HCT116 (cell line): Measurements from ENCODE around the gene CD44. TPM values are rescaled to one million over a fixed set of nuclear protein-coding genes. Genes with fewer than 3 reads are reported as not detected.

Experiments used
- ATAC-seq: fragments of 200-7000 bp; cut with Tn5 transposase; 2 replicates; pipeline ENCODE4 v1.9.1; 2020; ENCODE audit warnings: mild to moderate bottlenecking, moderate library complexity
- BruUV-seq: library from RNA; stranded (reverse); fragments of 400-500 nt; replicated peaks from 2 replicates; lab custom pipeline; 2021; lab: Mats Ljungman, UMichigan
- CTCF ChIA-PET: fragments of 300-600 bp; sonication (Branson Sonifier 250); formaldehyde crosslinking; loops from one replicate; lab custom pipeline; 2021; ENCODE audit warnings: antibody characterized with exemption; lab: Charles Lee
- POLR2A ChIA-PET: fragments of 300-600, 350-600 bp; sonication (Branson Sonifier 250); formaldehyde crosslinking; loops from one replicate; lab custom pipeline; 2021; ENCODE audit warnings: antibody characterized with exemption; lab: Charles Lee
- RAD21 ChIA-PET, 2 experiments: fragments of 300-600 bp; sonication (Branson Sonifier 250); formaldehyde crosslinking; loops; one replicate each; lab custom pipeline; 2023; ENCODE audit warnings: low total read pairs in 2 of 2; ENCODE audit not compliant: uncharacterized antibody in 2 of 2, unreplicated experiment in 2 of 2, low non-redundant PET in 1 of 2; lab: Charles Lee
- DNase-seq: peaks from one replicate; pipeline ENCODE4 v3.0.0-alpha.2; 2010; ENCODE audit warnings: low read depth, low spot score
- H2AFZ ChIP-seq: fragments of 200-600 bp; shearing (Covaris generic), sonication (generic); 2 replicates; pipeline ENCODE4 v1.6.1; 2017; ENCODE audit warnings: low read depth, mixed run types, mixed read lengths, antibody characterized with exemption, low read length; ENCODE audit not compliant: poor library complexity, severe bottlenecking
- H3K27ac ChIP-seq: 2 replicates; pipeline ENCODE4 v1.5.1; 2012; ENCODE audit warnings: low read depth, low read length
- H3K27me3 ChIP-seq: fragments of 200-600 bp; sonication (generic); 2 replicates; pipeline ENCODE4 v1.6.1; 2016; ENCODE audit warnings: mixed run types, low read length, mixed read lengths; ENCODE audit not compliant: insufficient read depth
- H3K36me3 ChIP-seq, 2 experiments: fragments of 200-500 bp in 1 of 2; fragments of 200-600 bp in 1 of 2; sonication (Bioruptor generic) in 1 of 2; sonication (generic) in 1 of 2; 2 replicates each; pipeline versions ENCODE4 v1.5.1 to v1.6.1; 2014 to 2016; ENCODE audit warnings: low read length in 2 of 2, inconsistent platforms in 1 of 2, mixed read lengths in 1 of 2, mixed run types in 1 of 2; ENCODE audit not compliant: insufficient read depth in 2 of 2, control insufficient read depth in 1 of 2
- H3K4me1 ChIP-seq, 2 experiments: fragments of 200-600 bp in 1 of 2; sonication (generic) in 1 of 2; 2 replicates each; pipeline versions ENCODE4 v1.5.1 to v1.6.1; 2012 to 2017; ENCODE audit warnings: low read length in 2 of 2, inconsistent platforms in 1 of 2, mild to moderate bottlenecking in 1 of 2, mixed read lengths in 1 of 2, mixed run types in 1 of 2, moderate library complexity in 1 of 2; ENCODE audit not compliant: insufficient read depth in 2 of 2, control insufficient read depth in 1 of 2
- H3K4me2 ChIP-seq: fragments of 200-600 bp; sonication (generic); 2 replicates; pipeline ENCODE4 v1.6.1; 2017; ENCODE audit warnings: mixed run types, low read length, mixed read lengths
- H3K4me3 ChIP-seq, 2 experiments: fragments of 200-600 bp in 1 of 2; sonication (generic) in 1 of 2; replicated peaks in 1 of 2; 2 replicates each; pipeline ENCODE4 v1.5.1; 2011 to 2016; ENCODE audit warnings: low read length in 2 of 2, control low read depth in 1 of 2, low read depth in 1 of 2, mild to moderate bottlenecking in 1 of 2, mixed read lengths in 1 of 2, mixed run types in 1 of 2
- H3K79me2 ChIP-seq: fragments of 200-600 bp; sonication (generic); 2 replicates; pipeline ENCODE4 v1.6.1; 2017; ENCODE audit warnings: mild to moderate bottlenecking, mixed run types, low read length, moderate library complexity, mixed read lengths; ENCODE audit not compliant: insufficient read depth
- H3K9ac ChIP-seq: fragments of 200-600 bp; sonication (generic); 2 replicates; pipeline ENCODE4 v1.6.1; 2016; ENCODE audit warnings: low read length, mixed read lengths
- H3K9me2 ChIP-seq: fragments of 200-600 bp; sonication (generic), shearing (Covaris generic); 2 replicates; pipeline ENCODE4 v1.6.1; 2017; ENCODE audit warnings: mixed run types, mild to moderate bottlenecking, moderate library complexity; ENCODE audit not compliant: insufficient read depth
- H3K9me3 ChIP-seq, 2 experiments: fragments of 200-500 bp in 1 of 2; fragments of 200-600 bp in 1 of 2; sonication (Bioruptor generic) in 1 of 2; sonication (generic) in 1 of 2; 2 replicates each; pipeline ENCODE4 v1.6.1; 2014 to 2017; ENCODE audit warnings: low read length in 2 of 2, mixed read lengths in 2 of 2, inconsistent platforms in 1 of 2, low read depth in 1 of 2, mild to moderate bottlenecking in 1 of 2, mixed run types in 1 of 2, moderate library complexity in 1 of 2; ENCODE audit not compliant: control insufficient read depth in 1 of 2, insufficient read depth in 1 of 2
- H4K20me1 ChIP-seq: fragments of 200-600 bp; sonication (generic), shearing (Covaris generic); 2 replicates; pipeline ENCODE4 v1.6.1; 2017; ENCODE audit warnings: mixed run types, mild to moderate bottlenecking, moderate library complexity; ENCODE audit not compliant: insufficient read depth
- CEBPB ChIP-seq: IDR thresholded peaks from 2 replicates; pipeline ENCODE4 v1.6.1; 2012; ENCODE audit warnings: low read depth
- EGR1 ChIP-seq: IDR thresholded peaks from 2 replicates; pipeline ENCODE4 v1.6.1; 2012; ENCODE audit warnings: low read depth
- ELF1 ChIP-seq: IDR thresholded peaks from 2 replicates; pipeline ENCODE4 v1.6.1; 2012; ENCODE audit warnings: low read depth, borderline replicate concordance
- EZH2 ChIP-seq: fragments of 200-600 bp; sonication (generic); IDR thresholded peaks from 2 replicates; pipeline ENCODE4 v1.6.1; 2017; ENCODE audit warnings: antibody characterized with exemption, mixed run types
- EZH2phosphoT487 ChIP-seq: fragments of 200-600 bp; IDR thresholded peaks from 2 replicates; pipeline ENCODE4 v1.6.1; 2018; ENCODE audit warnings: antibody characterized with exemption, borderline replicate concordance
- FOSL1 ChIP-seq: IDR thresholded peaks from 2 replicates; pipeline ENCODE4 v1.6.1; 2012; ENCODE audit warnings: low read depth
- JUND ChIP-seq: IDR thresholded peaks from 2 replicates; pipeline ENCODE4 v1.6.1; 2012
- POLR2A ChIP-seq: IDR thresholded peaks from 2 replicates; pipeline ENCODE4 v1.7.0; 2011; ENCODE audit warnings: borderline replicate concordance; ENCODE audit not compliant: insufficient read depth, insufficient read length; ENCODE audit errors: extremely low read depth
- POLR2AphosphoS5 ChIP-seq: IDR thresholded peaks from 2 replicates; pipeline ENCODE4 v1.6.1; 2011; ENCODE audit warnings: mild to moderate bottlenecking, low read depth, low read length, moderate library complexity
- RAD21 ChIP-seq: IDR thresholded peaks from 2 replicates; pipeline ENCODE4 v1.6.1; 2012; ENCODE audit warnings: low read depth, mild to moderate bottlenecking
- SIN3A ChIP-seq: IDR thresholded peaks from 2 replicates; pipeline ENCODE4 v1.6.1; 2012; ENCODE audit warnings: low read depth
- SRF ChIP-seq: IDR thresholded peaks from 2 replicates; pipeline ENCODE4 v1.6.1; 2012; ENCODE audit warnings: low read depth
- YY1 ChIP-seq: IDR thresholded peaks from 2 replicates; pipeline ENCODE4 v1.6.1; 2011; ENCODE audit warnings: low read length, low read depth, moderate library complexity, mild to moderate bottlenecking; ENCODE audit not compliant: insufficient replicate concordance; ENCODE audit errors: extremely low read depth
- ZFX ChIP-seq: fragments of 450-650 bp; IDR thresholded peaks from 2 replicates; pipeline ENCODE4 v1.6.1; 2017
- ZNF274 ChIP-seq: fragments of 200-500 bp; sonication (Bioruptor generic); IDR thresholded peaks from 2 replicates; pipeline ENCODE4 v1.6.1; 2014; ENCODE audit warnings: mild to moderate bottlenecking, low read depth, low read length, inconsistent platforms
- intact Hi-C: fragments of 100-400 bp; cut with micrococcal nuclease; formaldehyde crosslinking; loops from 2 replicates; pipeline ENCODE4 v1.10.0; 2022
- total RNA-seq: library from RNA; stranded (reverse); gene quantifications from one replicate; pipeline ENCODE4 v1.2.1, GENCODE V29; 2021; ENCODE audit not compliant: unreplicated experiment
- TF ChIP-seq, protein P1 (sequence below), 3 experiments: fragments of 200-600 bp in 1 of 3; sonication (generic) in 1 of 3; IDR thresholded peaks in 2 of 3; conservative IDR thresholded peaks in 1 of 3; 2 replicates each; pipeline ENCODE4 v1.5.1; 2012 to 2017; ENCODE audit warnings: low read depth in 2 of 3, low read length in 2 of 3, antibody characterized with exemption in 1 of 3, borderline replicate concordance in 1 of 3, control low read depth in 1 of 3, mild to moderate bottlenecking in 1 of 3, mixed read lengths in 1 of 3, mixed run types in 1 of 3, moderate library complexity in 1 of 3; ENCODE audit not compliant: insufficient read depth in 1 of 3
- TF ChIP-seq, protein P2 (sequence below): IDR thresholded peaks from 2 replicates; pipeline ENCODE4 v1.6.1; 2012; ENCODE audit warnings: low read depth
- TF ChIP-seq, protein P3 (sequence below): IDR thresholded peaks from 2 replicates; pipeline ENCODE4 v1.6.1; 2012
- TF ChIP-seq, protein P4 (sequence below): IDR thresholded peaks from 2 replicates; pipeline ENCODE4 v1.6.1; 2011; ENCODE audit warnings: mild to moderate bottlenecking, low read length, moderate library complexity; ENCODE audit not compliant: insufficient replicate concordance; ENCODE audit errors: extremely low read depth

Gene CD44
- total RNA-seq, 1 experiment from 2014 or later, result 742 TPM

DNA sequence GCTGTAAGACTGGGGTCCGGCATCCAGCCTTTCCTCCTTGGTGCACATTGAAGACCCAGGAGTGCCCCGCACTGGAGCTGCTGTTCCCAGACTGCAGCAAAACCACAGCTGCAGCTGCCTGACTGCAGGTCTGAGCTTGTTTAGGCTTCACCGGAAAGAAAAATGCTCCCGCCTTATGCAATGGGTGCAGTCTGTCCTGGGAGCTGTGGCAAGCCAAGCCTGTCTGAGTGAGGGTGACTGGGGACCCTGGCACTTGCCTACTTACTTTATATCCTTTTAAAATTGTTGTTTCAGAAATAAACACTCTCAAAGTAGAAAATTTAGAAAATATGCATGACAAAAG lies 23.3 kb upstream of the CD44 start:
- H3K4me1 ChIP-seq, result peaks cover 0 to 17% of the 10 kb centered on the region in 2 experiments; a peak in 1 of 4 replicates
- no peaks in the 10 kb centered on the region for H3K36me3 ChIP-seq
- RAD21 ChIA-PET, result no interaction called here
- POLR2A ChIA-PET, result no interaction called here
- H3K27ac ChIP-seq, result no peak overlapping the region
- H3K4me3 ChIP-seq, result no peak overlapping the region
- no peak overlapping the region for H3K4me2 ChIP-seq
- no peak overlapping the region for H3K9ac ChIP-seq
- no peaks in the 10 kb centered on the region for H3K9me2 ChIP-seq
- ATAC-seq (no peak), DNase-seq (no peak)
- no peaks in the 10 kb centered on the region for H3K79me2 ChIP-seq
- H3K9me3 ChIP-seq, result no peaks in the 10 kb centered on the region
- intact Hi-C loops, result no loop called here
- CTCF ChIA-PET, result no interaction called here
- no peaks in the 10 kb centered on the region for H3K27me3 ChIP-seq
- H4K20me1 ChIP-seq, result no peaks in the 10 kb centered on the region
- TF ChIP-seq ELF1 (no peak), FOSL1 (no peak), SRF (no peak), ZFX (no peak), CEBPB (no peak), ZNF274 (no peak), EZH2 (no peak), POLR2A (no peak), EGR1 (no peak), EZH2phosphoT487 (no peak), SIN3A (no peak), POLR2AphosphoS5 (no peak), RAD21 (no peak), JUND (no peak), YY1 (no peak)
- TF ChIP-seq, protein P1, sequence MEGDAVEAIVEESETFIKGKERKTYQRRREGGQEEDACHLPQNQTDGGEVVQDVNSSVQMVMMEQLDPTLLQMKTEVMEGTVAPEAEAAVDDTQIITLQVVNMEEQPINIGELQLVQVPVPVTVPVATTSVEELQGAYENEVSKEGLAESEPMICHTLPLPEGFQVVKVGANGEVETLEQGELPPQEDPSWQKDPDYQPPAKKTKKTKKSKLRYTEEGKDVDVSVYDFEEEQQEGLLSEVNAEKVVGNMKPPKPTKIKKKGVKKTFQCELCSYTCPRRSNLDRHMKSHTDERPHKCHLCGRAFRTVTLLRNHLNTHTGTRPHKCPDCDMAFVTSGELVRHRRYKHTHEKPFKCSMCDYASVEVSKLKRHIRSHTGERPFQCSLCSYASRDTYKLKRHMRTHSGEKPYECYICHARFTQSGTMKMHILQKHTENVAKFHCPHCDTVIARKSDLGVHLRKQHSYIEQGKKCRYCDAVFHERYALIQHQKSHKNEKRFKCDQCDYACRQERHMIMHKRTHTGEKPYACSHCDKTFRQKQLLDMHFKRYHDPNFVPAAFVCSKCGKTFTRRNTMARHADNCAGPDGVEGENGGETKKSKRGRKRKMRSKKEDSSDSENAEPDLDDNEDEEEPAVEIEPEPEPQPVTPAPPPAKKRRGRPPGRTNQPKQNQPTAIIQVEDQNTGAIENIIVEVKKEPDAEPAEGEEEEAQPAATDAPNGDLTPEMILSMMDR (IDR thresholded peaks at IDR 0.05 in 2 of 3, conservative IDR thresholded peaks at IDR 0.05 in 1 of 3; ENCODE audit: borderline replicate concordance in 1 of 3, insufficient read depth in 1 of 3, low read depth in 2 of 3, low read length in 2 of 3), result no peak
- TF ChIP-seq, protein P2, sequence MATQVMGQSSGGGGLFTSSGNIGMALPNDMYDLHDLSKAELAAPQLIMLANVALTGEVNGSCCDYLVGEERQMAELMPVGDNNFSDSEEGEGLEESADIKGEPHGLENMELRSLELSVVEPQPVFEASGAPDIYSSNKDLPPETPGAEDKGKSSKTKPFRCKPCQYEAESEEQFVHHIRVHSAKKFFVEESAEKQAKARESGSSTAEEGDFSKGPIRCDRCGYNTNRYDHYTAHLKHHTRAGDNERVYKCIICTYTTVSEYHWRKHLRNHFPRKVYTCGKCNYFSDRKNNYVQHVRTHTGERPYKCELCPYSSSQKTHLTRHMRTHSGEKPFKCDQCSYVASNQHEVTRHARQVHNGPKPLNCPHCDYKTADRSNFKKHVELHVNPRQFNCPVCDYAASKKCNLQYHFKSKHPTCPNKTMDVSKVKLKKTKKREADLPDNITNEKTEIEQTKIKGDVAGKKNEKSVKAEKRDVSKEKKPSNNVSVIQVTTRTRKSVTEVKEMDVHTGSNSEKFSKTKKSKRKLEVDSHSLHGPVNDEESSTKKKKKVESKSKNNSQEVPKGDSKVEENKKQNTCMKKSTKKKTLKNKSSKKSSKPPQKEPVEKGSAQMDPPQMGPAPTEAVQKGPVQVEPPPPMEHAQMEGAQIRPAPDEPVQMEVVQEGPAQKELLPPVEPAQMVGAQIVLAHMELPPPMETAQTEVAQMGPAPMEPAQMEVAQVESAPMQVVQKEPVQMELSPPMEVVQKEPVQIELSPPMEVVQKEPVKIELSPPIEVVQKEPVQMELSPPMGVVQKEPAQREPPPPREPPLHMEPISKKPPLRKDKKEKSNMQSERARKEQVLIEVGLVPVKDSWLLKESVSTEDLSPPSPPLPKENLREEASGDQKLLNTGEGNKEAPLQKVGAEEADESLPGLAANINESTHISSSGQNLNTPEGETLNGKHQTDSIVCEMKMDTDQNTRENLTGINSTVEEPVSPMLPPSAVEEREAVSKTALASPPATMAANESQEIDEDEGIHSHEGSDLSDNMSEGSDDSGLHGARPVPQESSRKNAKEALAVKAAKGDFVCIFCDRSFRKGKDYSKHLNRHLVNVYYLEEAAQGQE, result no peak
- TF ChIP-seq, protein P3, sequence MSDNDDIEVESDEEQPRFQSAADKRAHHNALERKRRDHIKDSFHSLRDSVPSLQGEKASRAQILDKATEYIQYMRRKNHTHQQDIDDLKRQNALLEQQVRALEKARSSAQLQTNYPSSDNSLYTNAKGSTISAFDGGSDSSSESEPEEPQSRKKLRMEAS, result no peak
- TF ChIP-seq, protein P4, sequence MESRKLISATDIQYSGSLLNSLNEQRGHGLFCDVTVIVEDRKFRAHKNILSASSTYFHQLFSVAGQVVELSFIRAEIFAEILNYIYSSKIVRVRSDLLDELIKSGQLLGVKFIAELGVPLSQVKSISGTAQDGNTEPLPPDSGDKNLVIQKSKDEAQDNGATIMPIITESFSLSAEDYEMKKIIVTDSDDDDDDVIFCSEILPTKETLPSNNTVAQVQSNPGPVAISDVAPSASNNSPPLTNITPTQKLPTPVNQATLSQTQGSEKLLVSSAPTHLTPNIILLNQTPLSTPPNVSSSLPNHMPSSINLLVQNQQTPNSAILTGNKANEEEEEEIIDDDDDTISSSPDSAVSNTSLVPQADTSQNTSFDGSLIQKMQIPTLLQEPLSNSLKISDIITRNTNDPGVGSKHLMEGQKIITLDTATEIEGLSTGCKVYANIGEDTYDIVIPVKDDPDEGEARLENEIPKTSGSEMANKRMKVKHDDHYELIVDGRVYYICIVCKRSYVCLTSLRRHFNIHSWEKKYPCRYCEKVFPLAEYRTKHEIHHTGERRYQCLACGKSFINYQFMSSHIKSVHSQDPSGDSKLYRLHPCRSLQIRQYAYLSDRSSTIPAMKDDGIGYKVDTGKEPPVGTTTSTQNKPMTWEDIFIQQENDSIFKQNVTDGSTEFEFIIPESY, result no peak
- H2AFZ ChIP-seq, result no peak overlapping the region
- no TSS peak for BruUV-seq
